Measurements from ENCODE around the gene FNDC3B. TPM values are rescaled to one million over a fixed set of nuclear protein-coding genes. Genes with fewer than 3 reads are reported as not detected.

FNDC3B gene
- total and polyA plus RNA-seq, 7 donors = 16.2 to 93.9 (median 50.3) TPM

GRCh38 chr3:172060234-172060633 is 20.9 kb downstream of the FNDC3B start:
- intact Hi-C loops (cut with DNase I) = no loop called here
- Histone ChIP-seq H3K36me3 (no peaks in the 10 kb centered on the region), H3K9me3 (no peaks in the 10 kb centered on the region), H3K27me3 (no peaks in the 10 kb centered on the region), H3K27ac (no peak overlapping the region), H3K4me3 (no peak overlapping the region), H3K4me1 (peaks cover 0 to 71% (median 53%) of the 10 kb centered on the region in 4 donors)
- TF ChIP-seq EP300 (IDR thresholded peaks at IDR 0.05) (no peak), POLR2A (IDR thresholded peaks at IDR 0.05) (no peak), CTCF (IDR thresholded peaks at IDR 0.05) (no peak), POLR2AphosphoS5 (IDR thresholded peaks at IDR 0.05) (no peak)
- no peak for DNase-seq
- 85 to 90% methylated on average over 1 of the region's 1 CpG for WGBS, 2 donors

GRCh38 chr3:172061724-172062184 is 22.4 kb downstream of the FNDC3B start:
- no peaks in the 10 kb centered on the region for H3K9me3 ChIP-seq
- intact Hi-C loops (cut with DNase I) = no loop called here
- H3K4me3 ChIP-seq = no peak overlapping the region
- no peak for DNase-seq
- TF ChIP-seq EP300 (IDR thresholded peaks at IDR 0.05) = no peak
- no peak for TF ChIP-seq POLR2AphosphoS5 (IDR thresholded peaks at IDR 0.05)
- no peak for TF ChIP-seq CTCF (IDR thresholded peaks at IDR 0.05)
- TF ChIP-seq POLR2A (IDR thresholded peaks at IDR 0.05) = no peak
- peaks cover 0 to 71% (median 57%) of the 10 kb centered on the region in 4 donors for H3K4me1 ChIP-seq
- no peaks in the 10 kb centered on the region for H3K36me3 ChIP-seq
- H3K27me3 ChIP-seq = no peaks in the 10 kb centered on the region
- WGBS, 2 donors = 5 to 18% methylated on average over 4 of the region's 4 CpGs
- peak overlapping the region in 3 of 4 donors; percentile 6 to 30 (median 27) for H3K27ac ChIP-seq

- intact Hi-C loops (cut with DNase I) = no loop called here
- peaks cover 0 to 71% (median 51%) of the 10 kb centered on the region in 4 donors for H3K4me1 ChIP-seq
- no peak for DNase-seq
- no peak overlapping the region for H3K4me3 ChIP-seq
- H3K36me3 ChIP-seq = no peaks in the 10 kb centered on the region
- no peaks in the 10 kb centered on the region for H3K27me3 ChIP-seq
- 96 to 98% methylated on average over 3 of the region's 3 CpGs for WGBS, 2 donors
- no peak for TF ChIP-seq EP300 (IDR thresholded peaks at IDR 0.05)
- no peak for TF ChIP-seq CTCF (IDR thresholded peaks at IDR 0.05)
- no peak for TF ChIP-seq POLR2AphosphoS5 (IDR thresholded peaks at IDR 0.05)
- no peak for TF ChIP-seq POLR2A (IDR thresholded peaks at IDR 0.05)
- H3K9me3 ChIP-seq = no peaks in the 10 kb centered on the region
- H3K27ac ChIP-seq = no peak overlapping the region
These were observed 23.4 kb downstream of the FNDC3B start for GRCh38 chr3:172062761-172063160.

- Histone ChIP-seq H3K36me3 (no peaks in the 10 kb centered on the region), H3K9me3 (no peaks in the 10 kb centered on the region), H3K27me3 (no peaks in the 10 kb centered on the region), H3K4me3 (no peak overlapping the region), H3K27ac (no peak overlapping the region), H3K4me1 (peaks cover 0 to 72% (median 48%) of the 10 kb centered on the region in 4 donors)
- 73 to 75% methylated on average over 7 of the region's 7 CpGs for WGBS, 2 donors
- DNase-seq = no peak
- TF ChIP-seq POLR2AphosphoS5 (IDR thresholded peaks at IDR 0.05) (no peak), CTCF (IDR thresholded peaks at IDR 0.05) (no peak), EP300 (IDR thresholded peaks at IDR 0.05) (no peak), POLR2A (IDR thresholded peaks at IDR 0.05) (no peak)
- intact Hi-C loops (cut with DNase I) = no loop called here
These were observed 24.4 kb downstream of the FNDC3B start for GRCh38 chr3:172063456-172064432.
